GM21423 (cell line): Measurements from ENCODE around the gene CCDC69.
"Not testable (repeated sequence)": the region's sequence is repeated elsewhere in the genome, so short reads cannot be mapped to it uniquely, and the experiment has no call there.

Source experiments
- ATAC-seq: cut with Tn5 transposase; IDR thresholded peaks from one replicate; pipeline ENCODE4 v1.9.1; 2021; ENCODE audit warnings: mild to moderate bottlenecking, moderate library complexity; ENCODE audit not compliant: unreplicated experiment

The CCDC69 gene

GRCh38 chr5:151223447-151224264 is at the start of gene CCDC69:
TSS of gene CCDC69 (minus strand) at chr5:151224092. CDS start at chr5:151223970, 122 bp downstream.
- peak; percentile 65 for ATAC-seq

GRCh38 chr5:151271336-151271735 is 47.4 kb upstream of the CCDC69 start:
- ATAC-seq = no peak

- ATAC-seq = peak; percentile 83
Measured at GRCh38 chr5:151270599-151270998, 46.7 kb upstream of the CCDC69 start.

GRCh38 chr5:151267491-151268260 is 43.8 kb upstream of the CCDC69 start:
- ATAC-seq = no peak

GRCh38 chr5:151264113-151264512 is 40.2 kb upstream of the CCDC69 start:
- ATAC-seq = no peak

GRCh38 chr5:151262532-151262931 is 38.6 kb upstream of the CCDC69 start:
- ATAC-seq = no peak

GRCh38 chr5:151259931-151260330 is 36.0 kb upstream of the CCDC69 start:
- no peak for ATAC-seq

- ATAC-seq = no peak
Measured at GRCh38 chr5:151258816-151259215, 34.9 kb upstream of the CCDC69 start.

GRCh38 chr5:151258201-151258611 is 34.3 kb upstream of the CCDC69 start:
- ATAC-seq = no peak

GRCh38 chr5:151257731-151258181 is 33.9 kb upstream of the CCDC69 start:
- ATAC-seq = peak; percentile 26

GRCh38 chr5:151255621-151256286 is 31.9 kb upstream of the CCDC69 start:
- peak; percentile 36 for ATAC-seq

- ATAC-seq = not testable (repeated sequence)
Measured at GRCh38 chr5:151254990-151255389, 31.1 kb upstream of the CCDC69 start.

- ATAC-seq = no peak
Measured at GRCh38 chr5:151254556-151254955, 30.7 kb upstream of the CCDC69 start.

- no peak for ATAC-seq
Measured at GRCh38 chr5:151253605-151253950, 29.7 kb upstream of the CCDC69 start.

GRCh38 chr5:151252762-151253604 is 29.1 kb upstream of the CCDC69 start, which contains the start of gene GM2A:
TSS of gene GM2A (plus strand) at chr5:151253185. CDS start at chr5:151253217, 32 bp downstream.
- peak; percentile 86 for ATAC-seq

- no peak for ATAC-seq
Measured at GRCh38 chr5:151251621-151252020, 27.7 kb upstream of the CCDC69 start.

- ATAC-seq = no peak
Measured at GRCh38 chr5:151251001-151251551, 27.2 kb upstream of the CCDC69 start.

GRCh38 chr5:151250346-151251000 is 26.6 kb upstream of the CCDC69 start:
- ATAC-seq = no peak

GRCh38 chr5:151249281-151249680 is 25.4 kb upstream of the CCDC69 start:
- no peak for ATAC-seq

GRCh38 chr5:151248651-151249050 is 24.8 kb upstream of the CCDC69 start:
- ATAC-seq = no peak
